GM19328 (cell line): Measurements from ENCODE around the gene CCL14.
"Not testable (repeated sequence)": the region's sequence is repeated elsewhere in the genome, so short reads cannot be mapped to it uniquely, and the experiment has no call there.

Experiments used
- ATAC-seq: cut with Tn5 transposase; IDR thresholded peaks from one replicate; pipeline ENCODE4 v1.9.1; 2021; ENCODE audit warnings: mild to moderate bottlenecking, moderate library complexity; ENCODE audit not compliant: unreplicated experiment

The CCL14 gene

GRCh38 chr17:35986643-35987042 lies at the start of gene CCL14:
CCL14 (minus strand) TSS chr17:35986729; CDS start chr17:35986649, 80 bp downstream.
- no peak for ATAC-seq

GRCh38 chr17:36036235-36036634 lies 49.7 kb upstream of the CCL14 start:
- ATAC-seq, result no peak

- no peak for ATAC-seq
Observed at GRCh38 chr17:36034127-36034526, 47.6 kb upstream of the CCL14 start.

GRCh38 chr17:36030956-36031355 lies 44.4 kb upstream of the CCL14 start:
- ATAC-seq, result no peak

GRCh38 chr17:36027761-36028160 lies 41.2 kb upstream of the CCL14 start:
- ATAC-seq, result no peak

GRCh38 chr17:36024106-36024869 lies 37.8 kb upstream of the CCL14 start:
- no peak for ATAC-seq

- ATAC-seq, result no peak
Observed at GRCh38 chr17:36019423-36019822, 32.9 kb upstream of the CCL14 start.

GRCh38 chr17:36017799-36018198 lies 31.3 kb upstream of the CCL14 start, which contains the start of gene CCL23:
CCL23 (minus strand) TSS chr17:36017972; CDS start chr17:36017897, 75 bp downstream.
- ATAC-seq, result no peak

- ATAC-seq, result no peak
Observed at GRCh38 chr17:36016555-36016954, 30.0 kb upstream of the CCL14 start.

GRCh38 chr17:36015895-36016294 lies 29.4 kb upstream of the CCL14 start:
- not testable (repeated sequence) for ATAC-seq

GRCh38 chr17:36014946-36015345 lies 28.4 kb upstream of the CCL14 start:
- no peak for ATAC-seq

- ATAC-seq, result no peak
Observed at GRCh38 chr17:36011201-36011600, 24.7 kb upstream of the CCL14 start.

GRCh38 chr17:36008998-36009665 lies 22.6 kb upstream of the CCL14 start:
- ATAC-seq, result no peak

- ATAC-seq, result no peak
Observed at GRCh38 chr17:36004594-36005108, 18.1 kb upstream of the CCL14 start.

GRCh38 chr17:36002631-36003030 lies 16.1 kb upstream of the CCL14 start:
- no peak for ATAC-seq

- ATAC-seq, result no peak
Observed at GRCh38 chr17:36001862-36002603, 15.5 kb upstream of the CCL14 start.

- ATAC-seq, result no peak
Observed at GRCh38 chr17:36001110-36001771, 14.7 kb upstream of the CCL14 start, which contains the start of gene CCL15. CCL15 (minus strand) TSS chr17:36001553; CDS start chr17:36001492, 61 bp downstream.

- ATAC-seq, result no peak
Observed at GRCh38 chr17:36000732-36001109, 14.2 kb upstream of the CCL14 start.

GRCh38 chr17:35998756-35999155 lies 12.2 kb upstream of the CCL14 start:
- ATAC-seq, result no peak

- no peak for ATAC-seq
Observed at GRCh38 chr17:35998018-35998545, 11.6 kb upstream of the CCL14 start.
